Astrocyte of the spinal cord (primary cell): ENCODE results near the gene COL8A1.

ENCODE experiments used
- DNase-seq: peaks from one replicate; pipeline ENCODE4 v3.0.0; 2011; ENCODE audit warnings: low read depth, low spot score
- H3K4me3 ChIP-seq: 2 replicates; pipeline ENCODE4 v1.5.1; 2011; ENCODE audit warnings: low read depth, mild to moderate bottlenecking, low read length, moderate library complexity
- in situ Hi-C: cut with HindIII; loops from 2 replicates; pipeline ENCODE4 v1.10.0; 2017; ENCODE audit warnings: low sequenced_read_pairs
- TF ChIP-seq, protein P1 (sequence below): IDR thresholded peaks from 2 replicates; pipeline ENCODE4 v1.5.1; 2012; ENCODE audit warnings: low read depth, mild to moderate bottlenecking, low read length, inconsistent platforms

COL8A1 gene

GRCh38 chr3:99825004-99825640, 186.7 kb downstream of the COL8A1 start:
- TF ChIP-seq, protein P1, sequence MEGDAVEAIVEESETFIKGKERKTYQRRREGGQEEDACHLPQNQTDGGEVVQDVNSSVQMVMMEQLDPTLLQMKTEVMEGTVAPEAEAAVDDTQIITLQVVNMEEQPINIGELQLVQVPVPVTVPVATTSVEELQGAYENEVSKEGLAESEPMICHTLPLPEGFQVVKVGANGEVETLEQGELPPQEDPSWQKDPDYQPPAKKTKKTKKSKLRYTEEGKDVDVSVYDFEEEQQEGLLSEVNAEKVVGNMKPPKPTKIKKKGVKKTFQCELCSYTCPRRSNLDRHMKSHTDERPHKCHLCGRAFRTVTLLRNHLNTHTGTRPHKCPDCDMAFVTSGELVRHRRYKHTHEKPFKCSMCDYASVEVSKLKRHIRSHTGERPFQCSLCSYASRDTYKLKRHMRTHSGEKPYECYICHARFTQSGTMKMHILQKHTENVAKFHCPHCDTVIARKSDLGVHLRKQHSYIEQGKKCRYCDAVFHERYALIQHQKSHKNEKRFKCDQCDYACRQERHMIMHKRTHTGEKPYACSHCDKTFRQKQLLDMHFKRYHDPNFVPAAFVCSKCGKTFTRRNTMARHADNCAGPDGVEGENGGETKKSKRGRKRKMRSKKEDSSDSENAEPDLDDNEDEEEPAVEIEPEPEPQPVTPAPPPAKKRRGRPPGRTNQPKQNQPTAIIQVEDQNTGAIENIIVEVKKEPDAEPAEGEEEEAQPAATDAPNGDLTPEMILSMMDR, result no peak
- in situ Hi-C loops, result no loop called here
- no peak overlapping the region for H3K4me3 ChIP-seq
- no peak for DNase-seq

DNA sequence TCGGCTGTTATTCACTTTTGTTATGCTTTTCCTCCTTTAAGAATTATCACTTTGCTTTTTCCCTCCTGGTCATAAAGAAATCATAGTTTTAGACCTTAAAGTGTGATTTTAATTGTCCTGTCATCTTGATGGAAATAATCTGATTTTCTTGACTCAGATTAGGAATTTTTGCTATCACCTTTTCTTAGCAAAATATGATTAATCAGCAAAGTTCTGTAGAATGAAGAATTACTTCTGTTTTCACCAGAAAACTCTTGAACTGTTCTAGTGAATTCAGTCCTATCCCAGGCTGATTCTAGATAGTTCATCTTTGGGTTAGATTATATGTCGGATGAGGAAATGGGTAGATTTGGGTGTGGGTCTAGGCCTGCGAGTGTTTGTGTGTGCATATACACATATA, 191.4 kb downstream of the COL8A1 start:
- DNase-seq, result no peak
- TF ChIP-seq, protein P1, result no peak
- in situ Hi-C loops, result no loop called here
- no peak overlapping the region for H3K4me3 ChIP-seq

DNA sequence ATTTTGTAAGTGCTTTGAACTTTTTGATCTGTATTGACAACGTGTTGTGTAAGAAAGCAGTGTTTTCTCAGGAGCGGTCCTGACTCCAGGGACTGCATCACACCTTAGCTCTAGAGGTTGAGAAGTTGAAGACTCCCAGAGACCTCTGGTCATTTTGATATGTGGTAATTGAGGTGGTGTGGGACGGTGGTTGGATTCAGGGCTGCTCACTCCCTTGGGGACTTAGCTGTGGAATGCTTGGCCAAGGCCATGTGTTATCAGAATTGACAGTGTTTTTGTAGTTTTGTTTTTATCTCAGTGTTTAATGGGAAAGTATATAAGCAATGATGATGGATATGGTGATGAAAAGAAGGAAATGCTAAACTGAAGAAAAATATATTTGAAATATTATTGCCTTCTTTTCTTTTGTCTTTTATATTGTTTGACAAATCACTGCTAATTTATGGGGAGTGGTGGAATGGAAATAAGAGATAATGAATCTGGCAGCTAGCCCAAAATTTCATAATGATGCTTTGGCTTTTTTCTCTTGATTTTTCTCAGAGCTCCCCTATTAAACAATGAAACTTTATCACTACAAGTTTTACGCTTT, 195.3 kb downstream of the COL8A1 start:
- no peak for DNase-seq
- in situ Hi-C loops, result no loop called here
- H3K4me3 ChIP-seq, result no peak overlapping the region
- TF ChIP-seq, protein P1, result no peak

- no peak overlapping the region for H3K4me3 ChIP-seq
- TF ChIP-seq, protein P1, result no peak
- in situ Hi-C loops, result no loop called here
- DNase-seq, result no peak
Measured at GRCh38 chr3:99834211-99834957, 196.0 kb downstream of the COL8A1 start.

GRCh38 chr3:99836681-99837080, 198.3 kb downstream of the COL8A1 start:
- TF ChIP-seq, protein P1, result no peak
- H3K4me3 ChIP-seq, result no peak overlapping the region
- in situ Hi-C loops, result no loop called here
- no peak for DNase-seq

DNA sequence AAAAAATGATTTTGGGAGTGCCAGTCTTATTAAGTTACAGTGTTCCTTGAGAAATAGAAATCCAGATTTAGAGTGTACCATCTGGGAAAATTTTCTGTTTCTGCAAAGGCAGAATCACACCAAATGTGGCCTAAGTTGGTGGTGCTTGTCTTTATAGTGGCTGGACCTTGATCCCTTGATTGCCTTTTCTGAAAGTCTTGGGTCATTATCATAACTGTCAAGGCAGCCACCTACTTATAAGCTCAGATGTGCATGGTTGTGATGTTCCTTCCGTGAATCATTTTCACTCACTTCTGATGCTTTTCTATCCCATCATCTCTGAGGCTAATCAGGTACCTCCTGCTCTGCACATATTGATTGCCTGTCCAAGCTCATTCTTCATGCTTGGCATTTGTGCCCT, 199.3 kb downstream of the COL8A1 start:
- no peak for DNase-seq
- in situ Hi-C loops, result no loop called here
- H3K4me3 ChIP-seq, result no peak overlapping the region
- TF ChIP-seq, protein P1, result no peak
